K562 (cell line): ENCODE data around the gene MKLN1. TPM values are rescaled to one million over a fixed set of nuclear protein-coding genes. Genes with fewer than 3 reads are reported as not detected.

Source experiments
- ARID1B ChIP-seq: fragments of 450-650 bp; IDR thresholded peaks from 2 replicates; pipeline ENCODE4 v1.6.1; 2016; ENCODE audit warnings: antibody characterized with exemption, mild to moderate bottlenecking, inconsistent platforms
- CEBPG ChIP-seq, 3 experiments: fragments of 200-800 bp in 1 of 3; sonication (Bioruptor generic) in 1 of 3; sonication (generic) in 1 of 3; formaldehyde crosslinking in 1 of 3; IDR thresholded peaks in 2 of 3; conservative IDR thresholded peaks in 1 of 3; 2 replicates each; pipeline versions ENCODE4 v1.6.1 to v1.8.0; 2016 to 2022; ENCODE audit warnings: missing compliant biosample characterization in 2 of 3, missing genetic modification characterization in 2 of 3, mild to moderate bottlenecking in 1 of 3, missing genetic modification reagents in 1 of 3
- FOXM1 ChIP-seq, 2 experiments: fragments of 450-650 bp in 1 of 2; sonication (generic) in 1 of 2; formaldehyde crosslinking in 1 of 2; IDR thresholded peaks; 2 replicates each; pipeline versions ENCODE4 v1.6.1 to v1.9.0; 2017 to 2022; ENCODE audit warnings: low read depth in 2 of 2, mild to moderate bottlenecking in 2 of 2, missing genetic modification reagents in 1 of 2, moderate library complexity in 1 of 2
- GATAD2B ChIP-seq: fragments of 450-650 bp; IDR thresholded peaks from 2 replicates; pipeline ENCODE4 v1.6.1; 2017; ENCODE audit warnings: mild to moderate bottlenecking, borderline replicate concordance
- MYBL2 ChIP-seq, 2 experiments: fragments of 450-650 bp in 1 of 2; sonication (generic) in 1 of 2; formaldehyde crosslinking in 1 of 2; IDR thresholded peaks; 2 replicates each; pipeline versions ENCODE4 v1.6.1 to v1.8.1; 2017 to 2022; ENCODE audit warnings: borderline replicate concordance in 1 of 2, inconsistent platforms in 1 of 2, low read depth in 1 of 2, mild to moderate bottlenecking in 1 of 2, missing genetic modification reagents in 1 of 2, moderate library complexity in 1 of 2
- NCOR1 ChIP-seq: fragments of 450-650 bp; IDR thresholded peaks from 2 replicates; pipeline ENCODE4 v1.6.1; 2016; ENCODE audit warnings: mild to moderate bottlenecking, moderate library complexity
- PHTF2 ChIP-seq: fragments of 250-450 bp; sonication (Bioruptor Pico); IDR thresholded peaks from 2 replicates; pipeline ENCODE4 v1.5.0; 2021; ENCODE audit warnings: mild to moderate bottlenecking
- PRMT5 ChIP-seq: sonication (generic); formaldehyde crosslinking; IDR thresholded peaks from 2 replicates; pipeline ENCODE4 v1.5.0; 2020; ENCODE audit warnings: missing genetic modification reagents
- RBM39 ChIP-seq: fragments of 200-400 bp; formaldehyde crosslinking; optimal IDR thresholded peaks from 2 replicates; pipeline ENCODE3; 2018; ENCODE audit warnings: low read depth, low read length
- RFX7 ChIP-seq: fragments of 250-450 bp; sonication (Bioruptor Pico); IDR thresholded peaks from 2 replicates; pipeline ENCODE4 v1.5.1; 2021; ENCODE audit warnings: mild to moderate bottlenecking
- SOX6 ChIP-seq: fragments of 450-650 bp; IDR thresholded peaks from 2 replicates; pipeline ENCODE4 v1.6.1; 2014; ENCODE audit warnings: mild to moderate bottlenecking
- TAF9B ChIP-seq: fragments of 450-650 bp; IDR thresholded peaks from 2 replicates; pipeline ENCODE4 v1.6.1; 2018; ENCODE audit warnings: mild to moderate bottlenecking; ENCODE audit not compliant: partially characterized antibody
- THAP12 ChIP-seq: fragments of 250-450 bp; sonication (Bioruptor Pico); IDR thresholded peaks from 2 replicates; pipeline ENCODE4 v1.9.0; 2021; ENCODE audit warnings: mild to moderate bottlenecking, inconsistent platforms
- XRCC5 ChIP-seq: fragments of 200-400 bp; formaldehyde crosslinking; IDR thresholded peaks from 2 replicates; pipeline ENCODE4 v1.6.1; 2017; ENCODE audit warnings: low read depth, mild to moderate bottlenecking, low read length
- ZNF23 ChIP-seq: fragments of 250-450 bp; sonication (Bioruptor Pico); IDR thresholded peaks from 2 replicates; pipeline ENCODE4 v1.4.0; 2020; ENCODE audit warnings: mild to moderate bottlenecking
- ZNF431 ChIP-seq: sonication (generic); formaldehyde crosslinking; IDR thresholded peaks from 2 replicates; pipeline ENCODE4 v1.8.0; 2022; ENCODE audit warnings: mild to moderate bottlenecking, missing genetic modification reagents
- polyA plus RNA-seq, 8 experiments: library from polyadenylated mRNA; depleted of rRNA in 4 of 8; stranded (reverse) in 5 of 8; unstranded in 3 of 8; fragments of >200 nt; fragmentation: Nextera tagmentation in 2 of 8; fragmentation: Illumina TruSeq in 1 of 8; extraction: Ambion mirVana in 2 of 8; extraction: Trizol in 1 of 8; gene quantifications; 2 replicates each; pipeline versions ENCODE4 v1.2.1 to v1.2.3, GENCODE V29; 2011 to 2014; ENCODE audit warnings: inconsistent platforms in 1 of 8, missing spikeins in 1 of 8
- total RNA-seq, 7 experiments: library from RNA; depleted of rRNA in 6 of 7; stranded (reverse); fragments of >200 nt in 6 of 7; fragmentation: Illumina TruSeq in 2 of 7; extraction: Trizol in 2 of 7; gene quantifications; 2 replicates each; pipeline versions ENCODE4 v1.2.1 to v1.2.3, GENCODE V29; 2011 to 2021; ENCODE audit warnings: low replicate concordance in 1 of 7

The MKLN1 gene
- total and polyA plus RNA-seq, 9 of the 15 experiments (the other 6 are each of a cell fraction or from before 2014, with no cell fraction given): 18.6 to 80.4 (median 56.0) TPM

DNA sequence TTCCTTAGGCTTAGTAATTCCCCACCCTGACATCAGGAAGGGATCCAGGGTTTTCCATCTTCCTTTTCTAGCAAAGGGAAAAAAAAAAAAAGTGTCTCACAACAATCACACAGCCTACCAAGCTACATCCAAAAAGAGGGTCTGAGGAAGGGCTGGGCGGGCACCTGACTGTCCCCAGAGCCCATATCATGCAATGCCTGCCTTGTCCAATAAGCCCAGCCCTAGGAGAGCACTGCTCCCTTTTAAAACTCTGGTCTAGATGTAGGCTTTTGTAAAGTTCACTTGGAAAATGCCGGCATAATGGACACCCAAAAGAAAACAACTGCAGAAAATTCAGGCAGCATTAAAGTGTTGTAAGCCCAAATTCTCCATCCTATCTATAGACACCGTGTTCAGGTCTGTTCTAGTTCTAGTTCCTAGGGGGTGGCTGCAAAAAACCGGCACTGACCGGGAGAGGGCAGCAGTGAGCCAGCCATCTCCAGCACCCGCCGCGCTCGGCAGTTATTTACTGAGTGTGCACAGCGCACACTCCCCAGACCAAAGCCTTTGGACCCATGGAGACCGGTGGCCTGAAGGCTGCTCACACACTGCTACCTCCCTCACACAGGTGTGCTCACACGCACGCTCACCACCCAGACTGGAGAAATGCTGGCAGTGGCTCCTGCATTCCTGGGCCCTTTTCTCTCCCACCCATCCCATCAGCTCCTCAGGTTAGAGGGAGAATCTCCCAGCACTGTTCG, 180.1 kb downstream of the MKLN1 start (continued):
- peak; percentile 18; the same call in 1 of the 2 replicates for TF ChIP-seq GATAD2B
- peak; percentile 7; the same call in 1 of the 2 replicates for TF ChIP-seq NCOR1
- no peak for TF ChIP-seq PHTF2 (CRISPR knock-in tag)
- no peak for TF ChIP-seq CEBPG (CRISPR knock-in tag; IDR thresholded peaks at IDR 0.05)
- TF ChIP-seq CEBPG (tag; conservative IDR thresholded peaks at IDR 0.05 in 1 of 2, IDR thresholded peaks at IDR 0.05 in 1 of 2): no peak
- no peak for TF ChIP-seq RBM39
- no peak for TF ChIP-seq PRMT5 (CRISPR knock-in tag)
- no peak for TF ChIP-seq ARID1B
- 0 out of 2 replicates have a peak, but pooled peaks have one; percentile 48 for TF ChIP-seq THAP12 (CRISPR knock-in tag)
- TF ChIP-seq FOXM1 (IDR thresholded peaks at IDR 0.05; ENCODE audit: low read depth): no peak
- no peak for TF ChIP-seq FOXM1 (CRISPR knock-in tag; IDR thresholded peaks at IDR 0.05; ENCODE audit: low read depth)
- TF ChIP-seq ZNF431: peak; percentile 45; the same call in 1 of the 2 replicates
- TF ChIP-seq SOX6: 0 out of 2 replicates have a peak, but pooled peaks have one; percentile 10
- peak; percentile 66; the same call in 1 of the 2 replicates for TF ChIP-seq XRCC5
- TF ChIP-seq RFX7 (CRISPR knock-in tag): no peak
- no peak for TF ChIP-seq MYBL2 (IDR thresholded peaks at IDR 0.05; ENCODE audit: low read depth)
- TF ChIP-seq MYBL2 (CRISPR knock-in tag; IDR thresholded peaks at IDR 0.05; ENCODE audit: borderline replicate concordance): no peak
- TF ChIP-seq TAF9B: no peak
- TF ChIP-seq ZNF23 (CRISPR knock-in tag): no peak
